ENCODE measurements around the gene RHOB. TPM values are rescaled to one million over a fixed set of nuclear protein-coding genes. Genes with fewer than 3 reads are reported as not detected.
"Not testable (repeated sequence)": the region's sequence is repeated elsewhere in the genome, so short reads cannot be mapped to it uniquely, and the experiment has no call there.

RHOB gene
- total RNA-seq, 1 experiment from 2014 or later, result 92.2 TPM

DNA sequence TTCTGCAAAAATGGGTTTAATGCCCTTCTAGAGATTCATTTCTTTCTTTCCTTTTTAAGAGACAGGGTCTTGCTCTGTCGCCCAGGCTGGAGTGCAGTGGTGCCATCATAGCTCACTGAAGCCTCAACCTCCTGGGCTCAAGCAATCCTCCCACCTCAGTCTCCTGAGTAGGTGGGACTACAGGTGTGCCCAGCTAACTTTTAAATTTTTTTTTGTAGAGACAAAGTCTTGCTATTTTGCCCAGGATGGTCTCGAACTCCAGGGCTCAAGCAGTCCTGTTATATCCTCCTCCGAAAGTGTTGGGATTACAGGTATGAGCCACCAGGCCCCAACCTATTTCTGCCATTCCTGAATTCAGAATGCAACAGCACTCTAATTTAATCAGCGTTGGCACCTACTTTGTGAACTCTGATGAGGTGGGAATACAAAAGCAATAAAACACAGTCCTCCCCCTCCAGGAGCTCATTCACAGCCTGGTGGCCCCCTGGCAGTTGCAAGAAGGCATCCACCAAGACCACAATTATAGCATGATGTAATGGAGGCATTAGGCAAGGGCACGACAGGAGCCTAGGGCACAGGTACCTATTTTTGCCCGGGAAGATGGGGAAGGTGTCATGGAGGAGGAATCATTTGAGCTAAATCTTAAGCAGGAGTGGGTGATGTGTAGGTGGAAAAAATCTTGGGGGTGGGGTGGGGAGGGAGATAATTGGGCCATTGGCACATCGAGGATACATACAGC lies 5.1 kb downstream of the RHOB start:
- no peak for DNase-seq (ENCODE audit: low read depth)

DNA sequence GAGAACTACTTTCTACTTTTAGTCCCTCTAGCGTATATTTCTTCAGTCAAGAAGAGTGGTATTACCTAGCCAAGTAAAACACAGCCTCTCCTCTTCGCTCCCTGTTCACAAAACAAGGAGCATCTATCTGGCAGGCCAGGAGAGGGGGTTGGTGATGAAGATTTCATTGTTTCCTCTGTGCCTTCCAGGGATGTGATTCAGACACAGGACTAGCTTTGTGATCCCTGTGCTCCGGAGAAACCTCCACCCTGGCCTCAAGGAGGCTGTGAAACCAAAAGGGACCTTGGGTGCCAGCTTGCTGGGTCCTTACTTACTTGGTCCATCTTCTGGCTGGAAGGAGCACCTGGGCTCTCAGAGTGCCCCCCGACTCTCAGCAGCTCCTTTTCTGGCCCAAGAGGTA lies 5.7 kb downstream of the RHOB start:
- DNase-seq (ENCODE audit: low read depth), result peak; percentile 56

DNA sequence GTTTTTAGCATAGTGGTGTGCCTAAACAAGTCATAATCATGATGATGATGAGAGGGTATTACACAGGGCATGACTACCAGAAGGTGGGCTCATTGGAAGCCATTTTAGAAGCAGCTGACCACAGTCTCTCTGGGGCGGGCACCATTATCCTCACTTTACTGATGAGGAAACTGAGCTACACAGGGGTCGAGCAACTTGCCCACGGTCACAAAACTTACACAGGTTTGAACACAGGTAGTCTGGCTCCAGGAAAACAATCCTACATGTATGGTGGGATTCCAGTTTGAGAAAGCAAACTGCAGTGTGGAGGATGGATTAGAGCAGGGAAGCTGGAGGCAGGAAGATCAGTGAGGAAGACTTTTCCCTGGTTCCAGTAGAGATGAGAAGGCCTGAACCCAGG lies 6.2 kb downstream of the RHOB start:
- DNase-seq (ENCODE audit: low read depth), result no peak

DNA sequence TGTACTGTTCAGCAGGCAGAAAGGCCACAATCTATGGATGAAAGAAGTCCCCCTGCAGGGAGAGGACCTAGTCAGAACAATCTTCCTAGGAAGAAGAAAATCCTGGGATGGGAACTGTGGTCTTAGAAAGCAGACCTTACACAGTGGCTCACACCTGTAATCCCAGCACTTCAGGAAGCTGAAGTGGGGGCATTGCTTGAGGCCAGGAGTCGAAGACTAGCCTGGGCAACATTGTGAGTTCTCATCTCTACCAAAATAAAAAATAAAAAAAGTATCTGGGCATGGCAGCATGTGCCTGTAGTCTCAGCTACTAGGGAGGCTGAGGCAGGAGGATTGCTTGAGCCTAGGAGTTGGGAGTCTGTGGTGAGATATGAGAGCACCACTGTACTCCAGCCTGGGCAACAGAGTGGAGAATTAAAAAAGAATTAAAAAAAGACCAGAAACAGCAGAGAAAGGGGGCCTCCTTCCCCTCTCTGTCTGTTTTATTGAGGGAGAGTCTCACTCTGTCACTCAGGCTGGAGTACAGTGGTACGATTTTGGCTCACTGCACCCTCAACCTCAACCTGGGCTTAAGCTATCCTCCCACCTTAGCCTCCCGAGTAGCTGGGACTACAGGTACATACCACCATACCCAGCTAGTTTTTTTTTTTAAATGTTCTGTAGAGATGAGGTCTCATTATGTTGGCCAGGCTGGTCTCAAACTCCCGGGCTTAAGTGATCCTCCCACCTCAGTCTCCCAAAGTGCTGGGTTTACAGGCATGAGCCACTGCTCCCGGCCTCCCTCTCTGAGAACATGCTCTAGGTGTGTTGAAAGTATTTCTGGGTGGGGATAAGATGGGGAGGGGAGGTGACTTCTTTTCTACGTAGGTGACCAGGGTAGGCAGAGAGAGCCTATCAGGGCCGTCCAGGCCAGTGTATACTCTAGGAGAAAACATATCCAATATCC lies 7.4 kb downstream of the RHOB start:
- no peak for DNase-seq (ENCODE audit: low read depth)

DNA sequence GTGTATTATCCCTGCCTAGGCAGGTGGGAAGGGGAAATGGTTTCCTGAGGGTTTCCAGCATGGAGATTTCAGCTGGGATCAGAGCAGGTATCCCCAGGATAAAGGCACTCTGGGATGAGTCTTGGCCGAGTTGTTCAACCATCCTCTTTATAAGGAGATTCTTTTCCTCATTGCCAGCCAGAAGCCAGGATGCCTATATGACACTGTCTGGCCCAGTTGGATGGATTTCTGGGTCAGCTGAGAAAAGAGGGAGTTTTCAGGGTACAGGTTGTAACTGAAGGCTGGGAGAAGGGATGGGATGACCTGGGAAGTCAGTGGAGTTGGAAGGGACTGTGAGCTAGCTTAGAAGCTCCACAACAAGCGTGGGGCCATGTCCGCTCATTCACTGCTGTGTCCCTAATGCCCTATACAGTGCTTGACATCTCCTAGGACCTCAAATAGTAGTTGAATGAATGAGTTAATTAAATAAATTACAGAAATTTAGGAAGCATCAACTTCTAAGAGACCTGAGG lies 8.3 kb downstream of the RHOB start:
- DNase-seq (ENCODE audit: low read depth), result no peak

DNA sequence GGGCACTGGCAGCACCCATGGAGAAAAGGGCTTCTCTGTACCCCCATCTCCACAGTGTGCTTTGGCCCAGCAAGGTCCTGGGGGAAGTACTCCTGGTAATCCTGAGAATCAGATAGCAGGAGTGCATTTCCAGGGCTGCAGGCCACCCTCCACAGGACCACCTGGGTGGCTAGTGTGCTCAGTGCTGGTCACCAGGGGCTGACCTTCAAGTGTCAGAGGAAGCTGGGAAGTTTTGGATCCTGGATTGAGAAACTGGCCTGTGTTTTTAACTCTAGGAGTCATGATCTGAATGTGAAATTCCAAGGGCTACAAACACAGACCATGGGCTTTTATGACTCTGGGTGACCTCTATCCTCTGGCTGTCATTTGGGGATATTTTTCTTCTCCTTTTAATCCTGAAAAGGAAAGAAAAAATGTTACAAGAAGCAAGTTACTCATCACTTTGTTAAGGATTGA lies 9.3 kb downstream of the RHOB start:
- no peak for DNase-seq (ENCODE audit: low read depth)

DNA sequence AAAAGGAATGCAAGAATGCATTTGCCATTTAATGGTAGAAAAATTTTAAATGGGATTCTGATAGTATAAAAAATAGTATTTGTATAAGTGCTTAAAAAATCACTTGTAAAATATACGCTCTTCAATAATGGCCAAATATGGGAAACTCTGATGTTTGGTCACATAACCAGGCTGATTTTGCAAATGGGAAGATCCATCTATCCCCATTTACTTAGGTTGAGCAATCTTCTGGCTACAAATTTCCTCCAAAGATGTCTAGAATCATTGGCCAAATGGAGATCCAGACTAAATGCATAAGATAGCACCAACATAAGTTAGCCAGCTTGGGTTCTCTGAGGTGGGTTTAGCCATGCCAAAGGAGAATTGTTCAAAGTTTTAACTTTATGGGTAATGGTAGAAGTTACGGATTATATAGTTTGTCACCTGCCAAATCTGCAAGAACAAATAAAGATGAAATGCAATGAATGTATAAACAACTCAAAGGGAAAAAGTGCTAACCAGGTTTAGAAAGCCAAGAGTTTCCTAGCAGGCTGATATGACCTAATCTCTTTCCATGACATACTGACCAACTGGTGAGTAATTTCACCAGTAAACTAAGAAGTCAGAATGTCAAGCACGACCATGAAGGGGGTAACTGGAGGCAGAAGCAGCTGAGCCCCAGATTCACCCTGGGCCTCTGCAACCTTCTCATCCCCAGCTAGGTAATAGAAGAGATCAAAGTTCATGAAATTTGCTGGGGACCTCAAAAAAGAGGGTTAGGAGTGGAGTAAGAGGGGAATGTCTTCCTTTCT lies 10.0 kb downstream of the RHOB start:
- peak; percentile 43 for DNase-seq (ENCODE audit: low read depth)

DNA sequence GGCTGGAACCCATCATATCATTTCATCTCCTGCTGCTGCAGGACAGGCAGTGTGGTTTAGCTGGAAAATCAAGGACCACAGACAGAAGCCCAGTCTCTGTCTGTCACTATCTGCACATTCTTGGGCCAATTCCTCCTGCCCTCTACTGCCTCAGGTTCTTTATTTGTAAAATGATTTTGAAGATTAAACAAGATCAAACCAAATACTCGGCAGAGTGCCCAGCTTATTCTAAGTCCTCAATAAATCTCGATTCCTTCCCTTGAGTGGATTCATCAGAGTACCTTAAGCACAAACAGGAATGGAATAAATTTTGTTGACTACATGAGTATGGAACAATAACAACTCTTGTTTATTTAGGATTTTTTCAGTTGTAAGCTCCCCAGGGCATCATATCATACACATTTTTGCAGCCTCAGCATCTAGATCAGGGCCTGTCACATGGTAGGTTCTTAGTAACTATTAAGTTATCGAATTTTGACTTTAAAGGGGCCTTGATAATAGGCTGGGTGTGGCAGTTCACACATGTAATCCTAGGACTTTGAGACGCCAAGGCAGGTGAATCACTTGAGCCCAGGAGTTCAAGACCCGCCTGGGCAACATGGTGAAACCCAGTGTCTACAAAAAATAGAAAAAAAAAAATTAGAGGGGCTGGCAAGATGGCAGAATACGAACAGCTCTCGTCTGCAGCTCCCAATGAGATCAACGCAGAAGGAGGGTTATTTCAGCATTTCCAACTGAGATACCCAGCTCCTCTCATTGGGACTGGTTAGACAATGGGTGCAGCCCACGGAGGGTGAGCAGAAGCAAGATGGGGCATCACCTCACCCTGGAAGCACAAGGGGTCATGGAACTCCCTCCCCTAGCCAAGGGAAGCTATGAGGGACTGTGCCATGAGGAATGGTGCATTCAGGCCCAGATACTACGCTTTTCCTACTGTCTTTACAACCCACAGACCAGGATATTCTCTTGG lies 11.1 kb downstream of the RHOB start:
- no peak for DNase-seq (ENCODE audit: low read depth)

DNA sequence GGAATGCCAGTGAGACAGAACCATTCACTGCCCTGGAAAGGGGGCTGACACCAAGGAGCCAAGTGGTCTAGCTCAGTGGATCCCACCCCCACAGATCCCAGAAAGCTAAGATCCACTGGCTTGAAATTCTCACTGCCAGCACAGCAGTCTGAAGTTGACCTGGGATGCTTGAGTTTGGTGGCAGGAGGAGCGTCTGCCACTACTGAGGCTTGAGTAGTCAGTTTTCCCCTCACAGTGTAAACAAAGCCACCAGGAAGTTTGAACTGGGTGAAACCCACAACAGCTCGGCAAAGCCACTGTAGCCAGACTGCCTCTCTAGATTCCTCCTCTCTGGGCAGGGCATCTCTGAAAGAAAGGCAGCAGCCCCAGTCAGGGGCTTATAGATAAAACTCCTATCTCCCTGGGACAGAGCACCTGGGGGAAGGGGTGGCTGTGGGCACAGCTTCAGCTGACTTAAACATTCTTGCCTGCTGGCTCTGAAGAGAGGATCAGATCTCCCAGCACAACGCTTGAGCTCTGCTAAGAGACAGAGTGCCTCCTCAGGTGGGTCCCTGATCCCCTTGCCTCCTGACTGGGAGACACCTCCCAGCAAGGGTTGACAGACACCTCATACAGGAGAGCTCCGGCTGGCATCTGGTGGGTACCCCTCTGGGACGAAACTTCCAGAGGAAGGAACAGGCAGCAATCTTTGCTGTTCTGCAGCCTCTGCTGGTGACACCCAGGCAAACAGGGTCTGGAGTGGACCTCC lies 12.0 kb downstream of the RHOB start:
- DNase-seq (ENCODE audit: low read depth), result not testable (repeated sequence)

DNA sequence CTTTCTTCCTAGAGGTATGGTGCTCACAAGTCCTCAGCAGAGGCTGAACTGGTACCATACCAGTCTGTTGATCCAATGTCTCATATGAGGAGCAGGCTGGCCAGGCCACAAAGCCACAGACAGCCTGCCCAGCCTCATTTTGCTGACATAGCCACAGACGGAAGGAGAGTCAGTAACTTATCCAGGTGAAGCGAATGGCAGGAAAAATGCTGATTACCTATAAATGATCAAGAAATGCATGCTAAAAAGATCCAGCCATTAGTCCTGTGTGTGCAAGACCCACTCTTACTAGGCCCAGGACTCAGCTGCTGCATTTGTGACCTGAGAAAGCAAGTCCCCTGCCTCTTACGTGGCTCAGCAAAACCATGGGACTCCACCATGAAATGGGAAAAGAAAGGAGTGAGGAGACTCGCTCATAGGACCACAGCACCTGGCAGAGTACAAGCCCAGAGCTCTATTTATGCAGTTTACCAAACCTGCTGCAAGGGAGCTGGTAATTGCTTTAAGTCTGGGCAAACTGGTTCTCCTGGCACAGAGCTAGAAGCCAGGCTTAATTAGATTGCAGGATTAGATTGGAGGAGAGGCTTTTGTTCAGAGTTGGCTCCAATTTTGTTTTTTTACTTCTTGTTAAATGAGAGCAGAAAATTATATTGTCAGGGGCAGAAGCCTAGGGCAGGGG lies 19.0 kb downstream of the RHOB start:
- DNase-seq (ENCODE audit: low read depth), result no peak

DNA sequence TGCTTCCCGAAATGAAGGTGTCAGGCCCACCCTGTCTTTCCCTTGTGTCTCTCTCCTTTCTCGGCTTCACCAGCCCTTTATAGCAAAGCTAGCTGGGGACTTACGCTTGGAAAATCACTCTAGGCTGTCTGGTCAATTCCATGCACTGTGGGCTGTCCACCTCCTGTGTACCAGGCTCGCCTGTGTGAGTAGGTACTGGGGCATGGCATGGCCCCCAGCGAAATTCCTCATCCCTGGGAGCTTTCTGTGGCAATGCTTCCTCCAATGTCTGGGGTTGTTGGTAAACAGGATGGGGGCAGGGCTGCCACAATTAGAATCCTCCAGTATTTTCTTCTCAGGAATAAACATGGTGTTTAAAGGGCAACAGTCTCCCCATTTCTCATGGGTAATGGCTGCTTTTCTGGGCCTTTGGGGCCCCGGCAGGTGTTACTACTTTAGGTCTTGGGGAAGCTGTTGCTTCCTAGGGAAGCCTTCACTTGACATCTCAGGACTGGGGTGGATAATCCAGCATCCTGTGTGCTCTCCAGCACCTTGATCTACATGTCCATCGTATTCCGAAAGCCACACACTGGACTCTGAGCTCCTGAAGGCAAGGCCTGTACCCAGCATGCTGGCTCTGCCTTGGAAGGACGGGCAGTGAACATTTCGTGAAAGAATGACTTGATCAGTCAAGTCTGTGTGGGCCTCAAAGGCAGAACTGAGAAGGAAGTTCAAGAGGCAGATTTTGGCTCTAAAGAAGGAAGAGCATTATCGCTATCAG lies 21.1 kb downstream of the RHOB start:
- no peak for DNase-seq (ENCODE audit: low read depth)

DNA sequence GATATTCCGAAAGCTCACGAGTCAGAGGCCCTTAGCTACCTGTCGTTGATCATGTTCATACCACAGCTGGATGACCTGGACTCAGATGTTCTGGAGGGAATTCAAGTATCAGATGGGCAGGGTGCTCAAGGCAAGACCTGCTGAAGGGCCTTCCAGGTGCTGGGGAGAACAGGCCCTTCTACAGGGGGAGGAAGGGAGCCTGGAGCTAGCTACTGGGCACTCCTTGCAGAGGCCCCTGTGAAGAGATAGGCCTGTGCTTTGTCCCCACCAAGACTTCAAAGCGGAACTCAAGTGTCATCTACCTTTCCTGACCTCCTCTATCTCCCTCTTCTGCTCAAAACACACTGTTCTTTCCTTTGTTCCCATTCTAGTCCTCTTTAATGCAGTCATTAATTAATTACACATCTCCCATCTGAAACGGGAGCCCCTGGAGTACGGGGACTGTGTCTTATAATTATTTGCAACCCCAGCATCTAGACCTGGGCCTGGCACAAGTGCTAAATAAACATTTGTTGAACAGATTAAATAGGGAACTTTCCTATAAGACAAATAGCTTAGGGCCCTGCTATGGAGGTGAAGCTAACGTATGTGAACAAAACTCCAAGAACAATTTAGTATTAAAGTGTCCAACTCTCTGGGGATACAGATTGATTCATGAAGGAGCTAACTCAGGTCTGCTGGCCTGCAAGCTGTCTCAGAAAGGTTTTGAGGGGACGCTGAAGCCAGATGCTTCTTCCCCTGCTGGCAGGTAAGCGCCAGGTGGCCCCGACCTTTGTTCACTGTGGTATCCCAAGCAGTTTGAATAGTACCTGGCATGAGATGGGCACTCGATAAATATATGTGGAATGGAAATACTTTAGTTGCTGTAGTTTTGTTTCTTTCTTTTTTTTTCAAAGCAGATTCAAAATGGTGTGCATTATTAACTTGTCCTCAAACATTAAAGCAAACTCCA lies 22.0 kb downstream of the RHOB start:
- no peak for DNase-seq (ENCODE audit: low read depth)

DNA sequence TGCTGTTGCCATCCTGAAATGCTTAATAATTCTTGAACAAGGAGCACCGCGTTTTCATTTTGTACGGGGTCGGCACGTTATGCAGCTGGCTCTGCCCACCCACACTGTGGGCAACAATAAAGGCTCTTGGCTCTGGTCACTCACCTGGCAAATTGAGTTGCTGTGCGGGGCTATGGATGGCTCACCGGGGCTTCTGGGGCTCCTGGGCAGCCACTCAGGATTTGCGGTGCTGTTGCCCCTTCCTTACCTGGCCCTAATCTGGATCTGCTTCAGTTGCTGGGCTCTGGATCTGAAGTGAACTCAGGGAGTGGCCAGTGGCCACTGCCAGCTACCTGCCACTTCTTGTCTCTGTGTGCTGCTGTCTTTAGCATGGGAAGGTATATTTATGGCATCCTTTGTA lies 22.7 kb downstream of the RHOB start:
- DNase-seq (ENCODE audit: low read depth), result no peak

DNA sequence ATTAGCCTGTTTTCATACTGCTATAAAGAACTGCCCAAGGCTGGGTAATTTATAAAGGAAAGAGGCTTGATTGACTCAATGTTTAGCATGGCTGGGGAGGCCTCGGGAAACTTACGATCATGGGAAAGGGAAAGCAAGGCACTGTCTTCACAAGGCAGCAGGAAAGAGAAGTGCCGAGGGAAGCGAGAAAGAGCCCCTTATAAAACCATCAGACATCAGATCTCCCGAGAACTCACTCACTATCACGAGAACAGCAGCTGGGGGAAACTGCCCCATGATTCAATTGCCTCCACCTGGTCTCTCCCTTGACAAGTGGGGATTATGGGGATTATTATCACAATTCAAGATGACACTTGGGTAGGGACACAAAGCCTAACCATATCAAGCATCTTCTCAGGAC lies 23.3 kb downstream of the RHOB start:
- no peak for DNase-seq (ENCODE audit: low read depth)

DNA sequence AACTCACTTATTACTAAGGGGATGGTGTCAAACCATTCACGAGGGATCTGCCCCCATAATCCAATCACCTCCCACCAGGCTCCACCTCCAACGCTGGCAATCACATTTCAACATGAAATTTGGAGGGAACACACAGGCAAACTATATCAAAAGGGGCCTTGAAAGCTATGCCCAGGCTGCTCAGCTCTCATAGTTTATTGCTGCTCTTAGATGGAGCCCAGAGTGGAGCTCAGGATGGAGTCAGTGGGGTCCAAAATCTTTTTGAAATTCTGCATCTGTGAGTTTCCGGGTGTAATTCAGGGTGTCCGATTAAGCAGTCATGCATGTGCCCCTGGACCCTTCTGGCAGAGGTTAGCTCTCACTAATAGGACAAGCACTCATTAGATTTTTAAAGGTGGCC lies 24.3 kb downstream of the RHOB start:
- DNase-seq (ENCODE audit: low read depth), result no peak

DNA sequence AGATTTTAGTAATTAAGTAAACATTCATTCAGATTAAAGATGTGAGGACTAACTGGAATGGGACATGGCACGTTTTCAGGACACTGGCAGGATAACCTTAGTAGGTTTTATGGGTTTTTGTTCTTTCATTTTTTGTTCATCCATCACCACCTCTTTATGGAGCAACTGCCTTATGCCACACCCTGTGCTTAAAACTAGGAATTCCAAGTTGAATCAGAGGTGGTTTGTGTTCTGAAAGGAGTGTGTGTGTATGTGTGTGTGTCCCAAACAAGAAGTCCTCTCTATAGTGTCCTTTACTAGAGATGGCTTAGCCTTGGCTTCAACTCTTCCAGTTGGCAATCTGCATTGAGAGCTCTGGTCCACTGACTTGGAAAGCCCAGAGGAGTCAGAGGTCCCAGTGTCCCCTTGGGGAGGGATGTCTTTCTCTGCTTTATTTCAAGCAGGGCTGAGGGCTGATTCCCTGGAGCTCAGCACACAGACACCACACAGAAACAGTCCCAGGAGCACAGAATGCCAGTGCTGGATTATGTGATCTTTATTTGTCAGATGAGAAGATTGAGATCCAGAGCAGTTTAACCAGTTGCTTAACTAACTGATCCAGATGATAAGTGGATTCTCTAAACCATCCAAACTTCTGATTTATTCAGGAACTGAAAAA lies 25.2 kb downstream of the RHOB start:
- DNase-seq (ENCODE audit: low read depth), result no peak

DNA sequence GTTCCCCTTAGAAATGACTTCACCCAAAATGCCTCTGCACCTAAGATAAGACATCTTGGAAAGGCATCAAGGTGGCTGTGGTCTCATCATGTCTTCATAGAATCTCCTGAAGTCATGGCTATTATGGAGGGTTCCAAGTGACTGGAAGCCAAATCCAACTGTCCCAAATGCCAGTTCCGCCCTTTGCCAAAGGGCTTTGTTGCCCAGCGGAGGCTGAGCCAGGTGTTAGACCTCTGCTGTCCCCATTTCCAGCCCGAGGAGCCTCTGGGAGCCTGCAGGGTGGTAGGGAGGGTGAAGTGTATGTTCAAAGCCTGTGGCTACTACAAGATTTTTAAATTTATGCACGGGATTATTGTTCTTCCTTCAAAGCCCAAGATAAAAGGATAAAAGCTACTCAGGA lies 25.7 kb downstream of the RHOB start:
- DNase-seq (ENCODE audit: low read depth), result no peak

Data from LHCN-M2 (cell line).